GM23338 (cell line): Measurements from ENCODE around the gene CDNF.

Experiments
- CTCF ChIP-seq, 2 experiments: fragments of 200-600 bp in 1 of 2; sonication (generic) in 1 of 2; conservative IDR thresholded peaks; 2 replicates each; pipeline versions ENCODE4 v1.5.1 to v1.6.1; 2016 to 2017; ENCODE audit warnings: antibody characterized with exemption in 2 of 2, low read depth in 2 of 2, mild to moderate bottlenecking in 2 of 2, moderate library complexity in 1 of 2
- POLR2AphosphoS5 ChIP-seq: IDR thresholded peaks from 2 replicates; pipeline ENCODE4 v1.6.1; 2016; ENCODE audit warnings: antibody characterized with exemption, low read depth
- STAT1 ChIP-seq: IDR thresholded peaks from one replicate; pipeline ENCODE4 v1.6.1; 2016; ENCODE audit warnings: antibody characterized with exemption; ENCODE audit not compliant: unreplicated experiment

GRCh38 chr10:14812271-14812670 is 25.6 kb downstream of the CDNF start:
- TF ChIP-seq CTCF (conservative IDR thresholded peaks at IDR 0.05; ENCODE audit: low read depth in 2 of 2) (no peak), STAT1 (no peak), POLR2AphosphoS5 (no peak)
